ENCODE data around the gene INPP4B.

- TF ChIP-seq CTCF (conservative IDR thresholded peaks at IDR 0.05; ENCODE audit: low read depth, low read length) (no peak; the same call in 1 of the 2 replicates), EZH2phosphoT487 (IDR thresholded peaks at IDR 0.05; ENCODE audit: borderline replicate concordance, low read length) (no peak)
These were observed 402.6 kb downstream of the INPP4B start for GRCh38 chr4:142443469-142443868.

Data from PC-3 (cell line).